ENCODE results near the gene TOMM7. TPM values are rescaled to one million over a fixed set of nuclear protein-coding genes. Genes with fewer than 3 reads are reported as not detected.

The TOMM7 gene
- total RNA-seq, 1 experiment from 2014 or later: 325 TPM

DNA sequence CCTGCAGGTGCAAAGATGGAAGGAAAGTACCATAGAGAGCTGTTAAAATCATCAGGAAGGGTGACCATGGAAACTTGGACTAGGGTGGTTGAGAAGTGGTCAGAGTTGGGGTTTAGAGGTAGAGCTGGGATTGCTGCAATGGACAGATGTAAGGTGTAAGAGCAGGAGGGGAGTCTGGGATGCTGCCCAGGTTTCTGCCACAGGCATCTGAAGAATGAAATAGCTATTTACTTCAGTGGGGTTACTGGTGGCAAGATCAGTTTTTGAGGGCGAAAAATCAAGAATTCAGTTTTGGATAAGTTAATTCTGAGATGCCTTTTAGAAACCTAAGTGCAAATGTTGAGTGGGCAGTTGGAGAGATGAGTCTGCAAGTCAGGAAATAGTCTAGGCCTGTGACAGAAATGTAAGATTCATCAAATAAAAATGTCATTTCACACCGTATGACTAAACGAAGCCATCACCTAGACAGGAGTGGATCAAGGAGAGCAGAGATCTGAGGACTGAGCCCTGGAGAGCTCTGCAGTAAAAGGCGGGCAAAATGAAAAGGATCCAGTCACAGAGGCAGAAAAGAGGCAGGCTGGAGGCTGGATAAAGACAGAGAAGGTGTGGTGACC, 22.7 kb upstream of the TOMM7 start:
- BruUV-seq (replicated peaks): no TSS peak
- Histone ChIP-seq H3K4me1 (ENCODE audit: control insufficient read depth in 1 of 2, insufficient read depth in 2 of 2, low read length in 2 of 2) (no peaks in the 10 kb centered on the region), H3K27me3 (ENCODE audit: insufficient read depth, low read length) (no peaks in the 10 kb centered on the region), H3K27ac (ENCODE audit: low read depth, low read length) (no peak overlapping the region), H3K4me3 (replicated peaks in 1 of 2; ENCODE audit: low read depth in 1 of 2, low read length in 2 of 2) (no peak overlapping the region), H3K9me3 (ENCODE audit: control insufficient read depth in 1 of 2, insufficient read depth in 1 of 2, low read depth in 1 of 2, low read length in 2 of 2) (no peaks in the 10 kb centered on the region), H3K79me2 (ENCODE audit: insufficient read depth, low read length) (no peaks in the 10 kb centered on the region), H3K36me3 (ENCODE audit: control insufficient read depth in 1 of 2, insufficient read depth in 2 of 2, low read length in 2 of 2) (no peaks in the 10 kb centered on the region), H3K9me2 (ENCODE audit: insufficient read depth) (no peaks in the 10 kb centered on the region), H2AFZ (ENCODE audit: low read depth, low read length, poor library complexity, severe bottlenecking) (no peak overlapping the region), H3K4me2 (ENCODE audit: low read length) (no peak overlapping the region), H4K20me1 (ENCODE audit: insufficient read depth) (no peaks in the 10 kb centered on the region), H3K9ac (ENCODE audit: low read length) (no peak overlapping the region)
- no peak for TF ChIP-seq CEBPB (IDR thresholded peaks at IDR 0.05; ENCODE audit: low read depth)
- TF ChIP-seq, protein P1, sequence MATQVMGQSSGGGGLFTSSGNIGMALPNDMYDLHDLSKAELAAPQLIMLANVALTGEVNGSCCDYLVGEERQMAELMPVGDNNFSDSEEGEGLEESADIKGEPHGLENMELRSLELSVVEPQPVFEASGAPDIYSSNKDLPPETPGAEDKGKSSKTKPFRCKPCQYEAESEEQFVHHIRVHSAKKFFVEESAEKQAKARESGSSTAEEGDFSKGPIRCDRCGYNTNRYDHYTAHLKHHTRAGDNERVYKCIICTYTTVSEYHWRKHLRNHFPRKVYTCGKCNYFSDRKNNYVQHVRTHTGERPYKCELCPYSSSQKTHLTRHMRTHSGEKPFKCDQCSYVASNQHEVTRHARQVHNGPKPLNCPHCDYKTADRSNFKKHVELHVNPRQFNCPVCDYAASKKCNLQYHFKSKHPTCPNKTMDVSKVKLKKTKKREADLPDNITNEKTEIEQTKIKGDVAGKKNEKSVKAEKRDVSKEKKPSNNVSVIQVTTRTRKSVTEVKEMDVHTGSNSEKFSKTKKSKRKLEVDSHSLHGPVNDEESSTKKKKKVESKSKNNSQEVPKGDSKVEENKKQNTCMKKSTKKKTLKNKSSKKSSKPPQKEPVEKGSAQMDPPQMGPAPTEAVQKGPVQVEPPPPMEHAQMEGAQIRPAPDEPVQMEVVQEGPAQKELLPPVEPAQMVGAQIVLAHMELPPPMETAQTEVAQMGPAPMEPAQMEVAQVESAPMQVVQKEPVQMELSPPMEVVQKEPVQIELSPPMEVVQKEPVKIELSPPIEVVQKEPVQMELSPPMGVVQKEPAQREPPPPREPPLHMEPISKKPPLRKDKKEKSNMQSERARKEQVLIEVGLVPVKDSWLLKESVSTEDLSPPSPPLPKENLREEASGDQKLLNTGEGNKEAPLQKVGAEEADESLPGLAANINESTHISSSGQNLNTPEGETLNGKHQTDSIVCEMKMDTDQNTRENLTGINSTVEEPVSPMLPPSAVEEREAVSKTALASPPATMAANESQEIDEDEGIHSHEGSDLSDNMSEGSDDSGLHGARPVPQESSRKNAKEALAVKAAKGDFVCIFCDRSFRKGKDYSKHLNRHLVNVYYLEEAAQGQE (IDR thresholded peaks at IDR 0.05; ENCODE audit: low read depth): no peak
- TF ChIP-seq, protein P2, sequence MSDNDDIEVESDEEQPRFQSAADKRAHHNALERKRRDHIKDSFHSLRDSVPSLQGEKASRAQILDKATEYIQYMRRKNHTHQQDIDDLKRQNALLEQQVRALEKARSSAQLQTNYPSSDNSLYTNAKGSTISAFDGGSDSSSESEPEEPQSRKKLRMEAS (IDR thresholded peaks at IDR 0.05): no peak
- no peak for TF ChIP-seq JUND (IDR thresholded peaks at IDR 0.05)
- no peak for TF ChIP-seq FOSL1 (IDR thresholded peaks at IDR 0.05; ENCODE audit: low read depth)
- TF ChIP-seq, protein P3, sequence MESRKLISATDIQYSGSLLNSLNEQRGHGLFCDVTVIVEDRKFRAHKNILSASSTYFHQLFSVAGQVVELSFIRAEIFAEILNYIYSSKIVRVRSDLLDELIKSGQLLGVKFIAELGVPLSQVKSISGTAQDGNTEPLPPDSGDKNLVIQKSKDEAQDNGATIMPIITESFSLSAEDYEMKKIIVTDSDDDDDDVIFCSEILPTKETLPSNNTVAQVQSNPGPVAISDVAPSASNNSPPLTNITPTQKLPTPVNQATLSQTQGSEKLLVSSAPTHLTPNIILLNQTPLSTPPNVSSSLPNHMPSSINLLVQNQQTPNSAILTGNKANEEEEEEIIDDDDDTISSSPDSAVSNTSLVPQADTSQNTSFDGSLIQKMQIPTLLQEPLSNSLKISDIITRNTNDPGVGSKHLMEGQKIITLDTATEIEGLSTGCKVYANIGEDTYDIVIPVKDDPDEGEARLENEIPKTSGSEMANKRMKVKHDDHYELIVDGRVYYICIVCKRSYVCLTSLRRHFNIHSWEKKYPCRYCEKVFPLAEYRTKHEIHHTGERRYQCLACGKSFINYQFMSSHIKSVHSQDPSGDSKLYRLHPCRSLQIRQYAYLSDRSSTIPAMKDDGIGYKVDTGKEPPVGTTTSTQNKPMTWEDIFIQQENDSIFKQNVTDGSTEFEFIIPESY (IDR thresholded peaks at IDR 0.05; ENCODE audit: extremely low read depth, insufficient replicate concordance, low read length): no peak
- TF ChIP-seq EZH2 (IDR thresholded peaks at IDR 0.05): no peak
- no peak for TF ChIP-seq EZH2phosphoT487 (IDR thresholded peaks at IDR 0.05; ENCODE audit: borderline replicate concordance)
- no peak for TF ChIP-seq TCF7L2 (IDR thresholded peaks at IDR 0.05; ENCODE audit: borderline replicate concordance, extremely low read depth, insufficient read depth, insufficient read length)
- TF ChIP-seq CBX3 (IDR thresholded peaks at IDR 0.05; ENCODE audit: low read depth): no peak
- TF ChIP-seq SP1 (IDR thresholded peaks at IDR 0.05; ENCODE audit: low read depth): no peak
- no peak for TF ChIP-seq RAD21 (IDR thresholded peaks at IDR 0.05; ENCODE audit: low read depth)
- TF ChIP-seq YY1 (IDR thresholded peaks at IDR 0.05; ENCODE audit: extremely low read depth, insufficient replicate concordance, low read depth, low read length): no peak
- no peak for TF ChIP-seq ZNF274 (IDR thresholded peaks at IDR 0.05; ENCODE audit: low read depth, low read length)
- TF ChIP-seq ZFX (IDR thresholded peaks at IDR 0.05): no peak
- no peak for TF ChIP-seq SIN3A (IDR thresholded peaks at IDR 0.05; ENCODE audit: low read depth)
- no peak for TF ChIP-seq POLR2A (IDR thresholded peaks at IDR 0.05; ENCODE audit: borderline replicate concordance, extremely low read depth, insufficient read depth, insufficient read length)
- TF ChIP-seq ELF1 (IDR thresholded peaks at IDR 0.05; ENCODE audit: borderline replicate concordance, low read depth): no peak
- no peak for TF ChIP-seq POLR2AphosphoS5 (IDR thresholded peaks at IDR 0.05; ENCODE audit: low read depth, low read length)
- DNase-seq (ENCODE audit: low read depth, low spot score) (no peak), ATAC-seq (no peak)
- POLR2A ChIA-PET: no interaction called here
- CTCF ChIA-PET: no interaction called here
- intact Hi-C loops (cut with micrococcal nuclease): no loop called here
- RAD21 ChIA-PET (ENCODE audit: low non-redundant PET in 1 of 2, low total read pairs in 2 of 2, uncharacterized antibody in 2 of 2, unreplicated experiment in 2 of 2): no interaction called here
